Measurements from ENCODE around the gene EIPR1. TPM values are rescaled to one million over a fixed set of nuclear protein-coding genes. Genes with fewer than 3 reads are reported as not detected.

Gene EIPR1
- total and polyA plus RNA-seq, 2 experiments from 2014 or later, result 17.4 to 46.3 TPM

DNA sequence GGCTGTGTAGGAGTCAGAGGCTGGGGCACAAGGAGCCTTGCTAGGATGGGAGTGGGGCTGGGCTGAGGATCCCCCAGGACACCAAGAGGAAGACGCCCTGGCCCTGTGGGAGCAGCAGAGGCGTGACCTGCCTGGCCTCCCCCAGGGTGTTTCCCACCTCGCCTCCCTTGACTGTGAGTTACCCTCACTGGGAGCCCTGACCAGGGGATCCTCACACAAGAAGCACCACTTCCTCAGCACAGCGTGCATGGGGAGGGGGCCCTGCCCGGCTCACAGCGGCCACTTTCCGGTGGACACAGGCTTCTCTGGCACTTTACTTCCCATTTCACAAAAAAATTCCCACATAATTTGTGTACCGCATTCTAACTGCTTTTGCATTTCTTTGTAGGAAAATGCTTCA lies 187.7 kb downstream of the EIPR1 start (continued):
- TF ChIP-seq, protein P1, sequence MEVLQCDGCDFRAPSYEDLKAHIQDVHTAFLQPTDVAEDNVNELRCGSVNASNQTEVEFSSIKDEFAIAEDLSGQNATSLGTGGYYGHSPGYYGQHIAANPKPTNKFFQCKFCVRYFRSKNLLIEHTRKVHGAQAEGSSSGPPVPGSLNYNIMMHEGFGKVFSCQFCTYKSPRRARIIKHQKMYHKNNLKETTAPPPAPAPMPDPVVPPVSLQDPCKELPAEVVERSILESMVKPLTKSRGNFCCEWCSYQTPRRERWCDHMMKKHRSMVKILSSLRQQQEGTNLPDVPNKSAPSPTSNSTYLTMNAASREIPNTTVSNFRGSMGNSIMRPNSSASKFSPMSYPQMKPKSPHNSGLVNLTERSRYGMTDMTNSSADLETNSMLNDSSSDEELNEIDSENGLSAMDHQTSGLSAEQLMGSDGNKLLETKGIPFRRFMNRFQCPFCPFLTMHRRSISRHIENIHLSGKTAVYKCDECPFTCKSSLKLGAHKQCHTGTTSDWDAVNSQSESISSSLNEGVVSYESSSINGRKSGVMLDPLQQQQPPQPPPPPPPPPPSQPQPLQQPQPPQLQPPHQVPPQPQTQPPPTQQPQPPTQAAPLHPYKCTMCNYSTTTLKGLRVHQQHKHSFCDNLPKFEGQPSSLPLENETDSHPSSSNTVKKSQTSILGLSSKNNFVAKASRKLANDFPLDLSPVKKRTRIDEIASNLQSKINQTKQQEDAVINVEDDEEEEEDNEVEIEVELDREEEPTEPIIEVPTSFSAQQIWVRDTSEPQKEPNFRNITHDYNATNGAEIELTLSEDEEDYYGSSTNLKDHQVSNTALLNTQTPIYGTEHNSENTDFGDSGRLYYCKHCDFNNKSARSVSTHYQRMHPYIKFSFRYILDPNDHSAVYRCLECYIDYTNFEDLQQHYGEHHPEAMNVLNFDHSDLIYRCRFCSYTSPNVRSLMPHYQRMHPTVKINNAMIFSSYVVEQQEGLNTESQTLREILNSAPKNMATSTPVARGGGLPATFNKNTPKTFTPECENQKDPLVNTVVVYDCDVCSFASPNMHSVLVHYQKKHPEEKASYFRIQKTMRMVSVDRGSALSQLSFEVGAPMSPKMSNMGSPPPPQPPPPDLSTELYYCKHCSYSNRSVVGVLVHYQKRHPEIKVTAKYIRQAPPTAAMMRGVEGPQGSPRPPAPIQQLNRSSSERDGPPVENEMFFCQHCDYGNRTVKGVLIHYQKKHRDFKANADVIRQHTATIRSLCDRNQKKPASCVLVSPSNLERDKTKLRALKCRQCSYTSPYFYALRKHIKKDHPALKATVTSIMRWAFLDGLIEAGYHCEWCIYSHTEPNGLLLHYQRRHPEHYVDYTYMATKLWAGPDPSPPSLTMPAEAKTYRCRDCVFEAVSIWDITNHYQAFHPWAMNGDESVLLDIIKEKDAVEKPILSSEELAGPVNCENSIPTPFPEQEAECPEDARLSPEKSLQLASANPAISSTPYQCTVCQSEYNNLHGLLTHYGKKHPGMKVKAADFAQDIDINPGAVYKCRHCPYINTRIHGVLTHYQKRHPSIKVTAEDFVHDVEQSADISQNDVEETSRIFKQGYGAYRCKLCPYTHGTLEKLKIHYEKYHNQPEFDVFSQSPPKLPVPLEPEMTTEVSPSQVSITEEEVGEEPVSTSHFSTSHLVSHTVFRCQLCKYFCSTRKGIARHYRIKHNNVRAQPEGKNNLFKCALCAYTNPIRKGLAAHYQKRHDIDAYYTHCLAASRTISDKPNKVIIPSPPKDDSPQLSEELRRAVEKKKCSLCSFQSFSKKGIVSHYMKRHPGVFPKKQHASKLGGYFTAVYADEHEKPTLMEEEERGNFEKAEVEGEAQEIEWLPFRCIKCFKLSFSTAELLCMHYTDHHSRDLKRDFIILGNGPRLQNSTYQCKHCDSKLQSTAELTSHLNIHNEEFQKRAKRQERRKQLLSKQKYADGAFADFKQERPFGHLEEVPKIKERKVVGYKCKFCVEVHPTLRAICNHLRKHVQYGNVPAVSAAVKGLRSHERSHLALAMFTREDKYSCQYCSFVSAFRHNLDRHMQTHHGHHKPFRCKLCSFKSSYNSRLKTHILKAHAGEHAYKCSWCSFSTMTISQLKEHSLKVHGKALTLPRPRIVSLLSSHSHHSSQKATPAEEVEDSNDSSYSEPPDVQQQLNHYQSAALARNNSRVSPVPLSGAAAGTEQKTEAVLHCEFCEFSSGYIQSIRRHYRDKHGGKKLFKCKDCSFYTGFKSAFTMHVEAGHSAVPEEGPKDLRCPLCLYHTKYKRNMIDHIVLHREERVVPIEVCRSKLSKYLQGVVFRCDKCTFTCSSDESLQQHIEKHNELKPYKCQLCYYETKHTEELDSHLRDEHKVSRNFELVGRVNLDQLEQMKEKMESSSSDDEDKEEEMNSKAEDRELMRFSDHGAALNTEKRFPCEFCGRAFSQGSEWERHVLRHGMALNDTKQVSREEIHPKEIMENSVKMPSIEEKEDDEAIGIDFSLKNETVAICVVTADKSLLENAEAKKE (CRISPR knock-in tag; IDR thresholded peaks at IDR 0.05), result no peak

DNA sequence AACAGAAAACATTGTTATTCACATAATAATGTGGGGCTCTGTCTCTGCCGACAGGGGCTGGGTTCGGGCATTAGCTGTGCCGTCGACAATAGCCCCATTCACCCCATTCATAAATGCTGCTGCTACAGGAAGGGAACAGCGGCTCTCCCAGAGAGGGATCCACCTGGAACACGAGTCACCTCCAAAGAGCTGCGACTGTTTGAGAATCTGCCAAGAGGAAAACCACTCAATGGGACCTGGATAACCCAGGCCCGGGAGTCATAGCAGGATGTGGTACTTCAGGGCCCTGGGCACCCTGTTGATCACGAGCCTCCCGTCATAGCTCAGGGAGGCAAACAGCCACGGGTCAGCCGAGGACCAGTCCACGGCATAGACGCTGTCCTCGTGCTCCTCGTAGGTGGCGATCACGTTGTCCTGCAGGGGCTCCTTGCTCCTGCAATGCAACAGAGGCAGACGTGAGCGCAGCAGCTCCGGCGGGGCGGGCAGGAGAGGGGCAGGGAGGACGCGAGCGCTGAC lies 188.5 kb downstream of the EIPR1 start:
- Histone ChIP-seq H3K9me2 (ENCODE audit: insufficient read depth) (no peaks in the 10 kb centered on the region), H3K4me1 (ENCODE audit: insufficient read depth) (no peaks in the 10 kb centered on the region), H4K20me1 (replicated peaks; ENCODE audit: insufficient read depth) (no peaks in the 10 kb centered on the region; the same call in 1 of the 2 replicates), H3K79me2 (replicated peaks; ENCODE audit: insufficient read depth) (no peaks in the 10 kb centered on the region), H3K27ac (ENCODE audit: low read depth) (no peak overlapping the region), H3F3A (replicated peaks; ENCODE audit: low read depth) (no peaks in the 10 kb centered on the region), H3K4me3 (no peak overlapping the region), H3K36me3 (ENCODE audit: insufficient read depth) (no peaks in the 10 kb centered on the region), H3K27me3 (ENCODE audit: insufficient read depth) (no peaks in the 10 kb centered on the region), H2AFZ (no peak overlapping the region), H3K4me2 (no peak overlapping the region)
- no peak for TF ChIP-seq CREB1 (CRISPR knock-in tag; IDR thresholded peaks at IDR 0.05; ENCODE audit: low read depth)
- TF ChIP-seq, protein P2, sequence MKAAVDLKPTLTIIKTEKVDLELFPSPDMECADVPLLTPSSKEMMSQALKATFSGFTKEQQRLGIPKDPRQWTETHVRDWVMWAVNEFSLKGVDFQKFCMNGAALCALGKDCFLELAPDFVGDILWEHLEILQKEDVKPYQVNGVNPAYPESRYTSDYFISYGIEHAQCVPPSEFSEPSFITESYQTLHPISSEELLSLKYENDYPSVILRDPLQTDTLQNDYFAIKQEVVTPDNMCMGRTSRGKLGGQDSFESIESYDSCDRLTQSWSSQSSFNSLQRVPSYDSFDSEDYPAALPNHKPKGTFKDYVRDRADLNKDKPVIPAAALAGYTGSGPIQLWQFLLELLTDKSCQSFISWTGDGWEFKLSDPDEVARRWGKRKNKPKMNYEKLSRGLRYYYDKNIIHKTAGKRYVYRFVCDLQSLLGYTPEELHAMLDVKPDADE (IDR thresholded peaks at IDR 0.05), result no peak
- TF ChIP-seq, protein P3, sequence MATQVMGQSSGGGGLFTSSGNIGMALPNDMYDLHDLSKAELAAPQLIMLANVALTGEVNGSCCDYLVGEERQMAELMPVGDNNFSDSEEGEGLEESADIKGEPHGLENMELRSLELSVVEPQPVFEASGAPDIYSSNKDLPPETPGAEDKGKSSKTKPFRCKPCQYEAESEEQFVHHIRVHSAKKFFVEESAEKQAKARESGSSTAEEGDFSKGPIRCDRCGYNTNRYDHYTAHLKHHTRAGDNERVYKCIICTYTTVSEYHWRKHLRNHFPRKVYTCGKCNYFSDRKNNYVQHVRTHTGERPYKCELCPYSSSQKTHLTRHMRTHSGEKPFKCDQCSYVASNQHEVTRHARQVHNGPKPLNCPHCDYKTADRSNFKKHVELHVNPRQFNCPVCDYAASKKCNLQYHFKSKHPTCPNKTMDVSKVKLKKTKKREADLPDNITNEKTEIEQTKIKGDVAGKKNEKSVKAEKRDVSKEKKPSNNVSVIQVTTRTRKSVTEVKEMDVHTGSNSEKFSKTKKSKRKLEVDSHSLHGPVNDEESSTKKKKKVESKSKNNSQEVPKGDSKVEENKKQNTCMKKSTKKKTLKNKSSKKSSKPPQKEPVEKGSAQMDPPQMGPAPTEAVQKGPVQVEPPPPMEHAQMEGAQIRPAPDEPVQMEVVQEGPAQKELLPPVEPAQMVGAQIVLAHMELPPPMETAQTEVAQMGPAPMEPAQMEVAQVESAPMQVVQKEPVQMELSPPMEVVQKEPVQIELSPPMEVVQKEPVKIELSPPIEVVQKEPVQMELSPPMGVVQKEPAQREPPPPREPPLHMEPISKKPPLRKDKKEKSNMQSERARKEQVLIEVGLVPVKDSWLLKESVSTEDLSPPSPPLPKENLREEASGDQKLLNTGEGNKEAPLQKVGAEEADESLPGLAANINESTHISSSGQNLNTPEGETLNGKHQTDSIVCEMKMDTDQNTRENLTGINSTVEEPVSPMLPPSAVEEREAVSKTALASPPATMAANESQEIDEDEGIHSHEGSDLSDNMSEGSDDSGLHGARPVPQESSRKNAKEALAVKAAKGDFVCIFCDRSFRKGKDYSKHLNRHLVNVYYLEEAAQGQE (IDR thresholded peaks at IDR 0.05; ENCODE audit: unreplicated experiment), result no peak
- no peak for DNase-seq (ENCODE audit: low spot score)
- H3K4me1 Mint-ChIP-seq, result no peaks in the 10 kb centered on the region
- no peak overlapping the region for H3K27ac Mint-ChIP-seq
- peaks cover 6% of the 10 kb centered on the region for H3K27me3 Mint-ChIP-seq (ENCODE audit: insufficient read depth, low read depth, poor library complexity)
- H3K4me3 Mint-ChIP-seq, result no peak overlapping the region
- ATAC-seq, result no peak; the same call in 1 of the 3 replicates
- no peaks in the 10 kb centered on the region for H3K9me3 Mint-ChIP-seq
- H3K36me3 Mint-ChIP-seq (ENCODE audit: low read depth), result peaks cover 12% of the 10 kb centered on the region; the same call in 2 of the 3 replicates
